D721Med (cell line): ENCODE results near the gene ARHGEF7.

Source experiments
- DNase-seq: peaks from one replicate; pipeline ENCODE4 v3.0.0; 2011; ENCODE audit warnings: low spot score; ENCODE audit not compliant: insufficient read length
- FAIRE-seq: peaks from 2 replicates; lab custom pipeline; 2011; peaks lifted over from hg19 to GRCh38; lab: Jason Lieb, UNC
- CTCF ChIP-seq: IDR thresholded peaks from 2 replicates; pipeline ENCODE4 v1.5.1; 2012; ENCODE audit warnings: mild to moderate bottlenecking, control low read depth; ENCODE audit not compliant: insufficient read depth; ENCODE audit errors: missing control alignments

ARHGEF7 gene

GRCh38 chr13:111341886-111342285 lies 226.8 kb downstream of the ARHGEF7 start:
- DNase-seq, result no peak
- TF ChIP-seq CTCF, result no peak
- no peak for FAIRE-seq

- no peak for FAIRE-seq
- DNase-seq, result no peak
- TF ChIP-seq CTCF, result no peak
Measured at GRCh38 chr13:111342721-111343120, 227.6 kb downstream of the ARHGEF7 start.

GRCh38 chr13:111343186-111343805 lies 228.2 kb downstream of the ARHGEF7 start:
- TF ChIP-seq CTCF, result no peak
- no peak for DNase-seq
- FAIRE-seq, result no peak

- FAIRE-seq (no peak), DNase-seq (no peak)
- peak; percentile 32 for TF ChIP-seq CTCF
Measured at GRCh38 chr13:111344471-111345191, 229.5 kb downstream of the ARHGEF7 start.

- FAIRE-seq (no peak), DNase-seq (no peak)
- no peak for TF ChIP-seq CTCF
Measured at GRCh38 chr13:111345682-111346081, 230.6 kb downstream of the ARHGEF7 start.

- DNase-seq (no peak), FAIRE-seq (no peak)
- no peak for TF ChIP-seq CTCF
Measured at GRCh38 chr13:111346101-111346680, 231.1 kb downstream of the ARHGEF7 start.

GRCh38 chr13:111347438-111347837 lies 232.3 kb downstream of the ARHGEF7 start:
- FAIRE-seq (no peak), DNase-seq (no peak)
- no peak for TF ChIP-seq CTCF
